ENCODE data around the gene C12orf76.

Gene C12orf76

GRCh38 chr12:109994401-109995175 lies 53.7 kb downstream of the C12orf76 start:
- no peak for DNase-seq

GRCh38 chr12:109993091-109993490 lies 55.2 kb downstream of the C12orf76 start:
- DNase-seq: no peak

- DNase-seq: no peak
Measured at GRCh38 chr12:109991586-109991985, 56.7 kb downstream of the C12orf76 start.
